Measurements from ENCODE around the gene KDM3A.

Gene KDM3A

DNA sequence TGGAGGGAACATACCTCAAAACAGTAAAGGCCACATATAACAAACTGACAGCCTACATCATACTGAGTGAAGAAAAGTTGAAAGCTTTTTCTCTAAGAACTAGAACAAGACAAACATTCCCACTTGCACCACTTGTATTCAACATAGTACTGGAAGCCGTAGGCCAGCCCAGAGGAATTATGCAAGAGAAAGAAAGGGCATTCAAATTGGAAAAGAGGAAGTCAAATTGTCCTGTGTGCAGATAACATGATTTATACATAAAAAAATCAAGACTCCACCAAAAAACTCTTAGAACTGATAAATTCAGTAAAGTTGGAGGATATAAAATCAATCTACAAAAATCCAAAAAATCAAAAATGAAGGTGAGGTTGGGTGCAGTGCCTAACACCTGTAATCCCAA lies 8.0 kb upstream of the KDM3A start:
- no peak for DNase-seq

GRCh38 chr2:86434290-86434689 lies 6.9 kb upstream of the KDM3A start:
- DNase-seq: no peak

- DNase-seq: no peak
Observed at GRCh38 chr2:86435531-86435930, 5.6 kb upstream of the KDM3A start.

GRCh38 chr2:86436328-86436727 lies 4.8 kb upstream of the KDM3A start:
- DNase-seq: no peak

- DNase-seq: no peak
Observed at GRCh38 chr2:86439879-86440630, 1.1 kb upstream of the KDM3A start.

- DNase-seq: no peak
Observed at GRCh38 chr2:86441392-86441881, 266 bp downstream of the KDM3A start.

DNA sequence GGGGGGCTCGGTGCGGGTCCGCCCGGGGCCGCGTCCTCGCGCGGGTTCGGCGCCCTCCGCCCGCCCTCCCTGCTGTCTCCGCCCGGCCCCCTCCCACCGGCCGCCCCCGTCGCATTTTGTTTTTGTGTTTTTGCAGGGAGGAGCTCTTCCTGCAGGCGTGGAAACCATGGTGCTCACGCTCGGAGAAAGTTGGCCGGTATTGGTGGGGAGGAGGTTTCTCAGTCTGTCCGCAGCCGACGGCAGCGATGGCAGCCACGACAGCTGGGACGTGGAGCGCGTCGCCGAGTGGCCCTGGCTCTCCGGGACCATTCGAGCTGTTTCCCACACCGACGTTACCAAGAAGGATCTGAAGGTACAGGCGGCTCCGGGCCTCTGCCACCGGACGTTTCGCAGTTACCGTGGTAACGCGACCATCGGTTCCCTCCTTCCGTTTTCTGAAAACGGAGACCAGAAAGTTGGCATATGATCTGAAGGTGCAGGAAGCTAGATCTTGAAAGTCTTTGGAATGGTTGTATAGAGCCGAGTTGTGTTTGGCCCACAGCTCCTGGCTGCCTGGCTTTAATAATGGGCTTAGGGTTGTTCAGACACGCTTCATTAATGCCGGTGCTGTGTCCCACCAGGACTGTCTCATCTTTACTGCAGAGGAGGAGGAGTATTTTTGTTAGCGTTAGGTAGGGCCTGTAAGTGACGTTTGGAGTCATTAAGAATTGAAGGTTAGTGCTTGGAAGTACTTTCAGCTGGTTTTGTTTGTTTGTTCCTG lies 891 bp downstream of the KDM3A start:
- peak; percentile 62 for DNase-seq

GRCh38 chr2:86442642-86443005 lies 1.5 kb downstream of the KDM3A start:
- peak; percentile 93 for DNase-seq

- no peak for DNase-seq
Observed at GRCh38 chr2:86443631-86444350, 2.6 kb downstream of the KDM3A start.

- DNase-seq: no peak
Observed at GRCh38 chr2:86445436-86445835, 4.3 kb downstream of the KDM3A start.

DNA sequence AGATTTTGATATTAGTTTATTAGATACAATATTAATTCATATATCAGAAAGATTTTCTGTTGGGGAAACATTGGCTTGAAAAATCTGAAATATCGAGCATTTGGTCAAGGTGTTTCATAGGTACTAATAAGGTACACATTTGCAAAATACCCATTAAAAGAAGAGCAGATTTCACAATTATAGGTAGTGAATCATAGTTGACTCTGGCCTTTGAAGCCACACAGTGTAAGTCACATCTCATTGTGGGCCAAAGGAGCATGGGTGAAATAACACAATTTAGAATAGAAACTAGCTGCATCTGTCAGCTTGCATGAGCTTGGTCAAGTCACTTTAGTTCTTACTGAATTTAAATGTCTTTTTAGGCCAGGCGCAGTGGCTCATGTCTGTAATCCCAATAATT lies 4.9 kb downstream of the KDM3A start:
- DNase-seq: no peak

DNA sequence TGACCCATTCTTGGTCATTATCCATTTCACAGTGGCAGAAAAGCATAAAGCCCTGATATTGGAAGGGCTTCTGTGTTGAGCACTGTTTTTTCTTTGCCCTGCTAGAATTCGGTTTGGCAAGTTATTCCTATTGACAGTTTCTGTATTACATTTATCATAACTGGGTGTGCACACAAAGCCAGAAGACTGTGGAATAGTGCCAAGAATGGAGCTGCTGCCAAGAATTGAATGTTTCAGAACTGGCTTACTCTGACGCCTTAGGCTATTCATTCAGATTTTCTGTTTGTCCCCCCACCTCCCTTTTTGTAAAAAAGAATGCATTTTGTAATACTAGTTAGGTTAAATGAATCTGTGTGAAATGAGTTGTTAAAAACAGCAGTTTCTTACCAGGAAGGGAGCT lies 12.7 kb downstream of the KDM3A start:
- peak; percentile 86 for DNase-seq

DNA sequence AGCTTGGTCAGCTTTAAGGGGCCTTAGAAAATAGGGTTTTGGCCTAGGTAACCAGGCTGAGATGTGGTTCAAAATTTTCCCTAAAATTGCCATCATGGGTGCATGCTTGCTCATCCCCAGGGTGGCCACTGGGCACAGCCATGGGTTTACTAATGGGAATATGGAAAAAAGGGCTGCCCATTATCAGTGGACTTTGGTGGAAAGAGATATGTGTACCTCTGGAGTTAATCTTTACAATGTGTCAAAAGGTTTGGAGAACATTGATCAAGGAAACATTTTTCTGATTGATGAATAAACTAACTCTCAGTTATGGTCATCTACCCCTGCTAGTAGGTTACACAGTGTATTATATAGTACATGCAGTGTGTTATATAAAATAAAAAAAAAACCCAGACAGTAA lies 13.1 kb downstream of the KDM3A start:
- DNase-seq: no peak

- no peak for DNase-seq
Observed at GRCh38 chr2:86455181-86455580, 14.0 kb downstream of the KDM3A start.

DNA sequence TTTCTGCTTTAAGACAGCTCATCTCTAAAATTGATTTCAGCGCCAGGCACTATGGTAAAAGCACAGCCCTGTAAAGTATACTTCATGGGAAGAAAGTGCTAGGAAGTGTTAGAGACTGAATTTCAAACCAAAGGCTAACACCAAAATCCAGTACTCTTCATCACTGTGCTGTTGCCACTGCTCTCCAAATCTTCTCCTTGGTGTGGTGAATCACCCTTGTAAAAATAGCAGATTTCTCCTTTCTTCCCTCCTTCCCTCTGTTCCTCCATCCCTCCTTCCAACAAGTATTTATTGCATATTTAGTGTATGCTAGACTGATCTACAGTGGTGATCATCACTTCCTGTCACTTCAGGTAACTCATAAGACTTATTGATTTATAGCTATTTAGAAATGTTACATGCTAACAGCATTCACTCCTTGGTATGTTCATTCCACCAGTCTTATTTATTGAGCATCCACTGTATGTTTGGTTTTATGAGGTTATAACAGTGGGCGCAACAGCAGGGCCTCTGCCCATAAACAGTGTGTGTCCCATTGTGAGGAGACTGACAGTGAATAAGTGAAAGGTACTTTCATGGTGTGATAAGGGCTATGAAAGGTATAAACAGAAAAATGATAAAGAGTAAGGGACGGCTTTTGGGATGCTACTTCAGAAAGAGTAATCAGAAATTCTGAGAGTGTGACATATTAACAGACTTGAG lies 20.0 kb downstream of the KDM3A start:
- no peak for DNase-seq

DNA sequence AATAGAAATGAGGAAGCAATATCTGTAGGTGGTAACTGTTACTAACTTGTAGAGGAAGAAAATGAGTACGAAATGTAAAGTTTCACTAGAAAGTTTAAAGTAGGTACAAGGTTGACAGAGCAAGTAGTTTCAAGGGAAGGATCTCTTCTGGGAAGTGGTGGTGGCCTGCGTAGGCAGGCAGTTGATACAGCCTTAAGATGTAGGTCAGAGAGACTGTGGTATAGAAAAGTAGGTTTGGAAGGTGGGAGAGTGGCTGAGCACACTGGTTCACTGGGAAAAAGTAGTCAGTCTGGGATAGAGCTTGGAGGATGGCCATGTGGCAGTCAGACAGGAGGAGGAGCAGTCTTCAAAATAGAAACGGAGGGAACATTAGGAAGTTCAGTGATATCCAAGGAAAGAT lies 23.5 kb downstream of the KDM3A start:
- no peak for DNase-seq

GRCh38 chr2:86466306-86466705 lies 25.1 kb downstream of the KDM3A start:
- no peak for DNase-seq

DNA sequence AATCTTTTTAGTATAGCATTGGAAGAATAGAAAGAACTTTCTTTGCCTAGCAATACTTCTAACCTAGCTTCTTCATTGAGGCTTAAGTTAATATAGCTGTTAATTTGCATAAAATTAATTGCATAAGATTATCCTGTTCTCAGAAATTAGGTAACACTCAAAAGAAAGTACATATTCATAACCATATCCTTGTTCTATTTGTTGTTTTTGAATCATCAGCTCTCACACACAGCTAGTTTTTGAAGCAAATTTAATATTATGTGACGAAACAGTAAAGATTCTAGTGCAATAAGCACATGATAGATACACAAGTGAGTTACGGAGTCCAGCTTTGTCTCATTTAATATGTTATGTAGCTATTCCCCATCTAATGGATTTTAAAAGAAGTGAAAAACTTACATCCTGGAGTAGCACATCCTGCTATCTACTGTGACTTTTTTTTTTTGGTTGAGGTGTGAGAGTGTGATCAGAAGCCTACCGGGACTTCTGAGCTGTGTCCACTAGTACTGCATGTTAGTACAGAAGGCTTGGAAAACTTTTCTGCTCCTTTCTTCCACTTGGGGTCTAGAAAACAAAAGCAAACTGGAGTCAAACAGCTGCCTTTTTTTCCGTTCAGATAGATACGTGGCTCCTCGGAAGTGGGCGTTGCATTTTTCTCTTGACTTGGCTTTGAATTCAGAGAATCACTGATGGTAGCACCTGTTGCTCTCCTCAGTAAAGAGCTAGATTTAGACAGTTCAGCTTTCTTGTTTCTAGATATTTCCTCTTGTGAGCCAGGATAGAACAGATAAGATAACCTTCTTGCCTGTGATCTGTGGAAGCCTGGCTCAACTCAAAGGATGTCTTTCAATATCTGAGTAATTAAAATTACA lies 27.2 kb downstream of the KDM3A start:
- DNase-seq: no peak

DNA sequence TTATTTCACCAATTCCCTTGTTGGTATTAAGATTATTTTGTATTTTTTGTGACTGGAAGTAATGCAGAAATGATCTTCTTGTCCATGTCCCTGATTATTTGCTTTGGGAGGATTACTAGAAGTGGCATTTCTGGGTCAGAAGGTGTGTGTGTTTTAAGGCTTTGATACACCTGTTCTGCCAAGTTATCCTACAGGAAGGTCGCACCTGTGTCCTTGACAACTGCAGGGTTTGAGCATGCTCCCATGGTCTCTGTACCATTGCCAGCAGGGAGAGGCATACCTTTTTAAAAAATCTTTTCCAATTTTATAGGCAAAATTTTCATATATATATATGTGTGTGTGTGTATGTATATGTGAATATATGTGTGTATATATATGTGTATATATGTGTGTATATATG lies 29.7 kb downstream of the KDM3A start:
- DNase-seq: no peak

DNA sequence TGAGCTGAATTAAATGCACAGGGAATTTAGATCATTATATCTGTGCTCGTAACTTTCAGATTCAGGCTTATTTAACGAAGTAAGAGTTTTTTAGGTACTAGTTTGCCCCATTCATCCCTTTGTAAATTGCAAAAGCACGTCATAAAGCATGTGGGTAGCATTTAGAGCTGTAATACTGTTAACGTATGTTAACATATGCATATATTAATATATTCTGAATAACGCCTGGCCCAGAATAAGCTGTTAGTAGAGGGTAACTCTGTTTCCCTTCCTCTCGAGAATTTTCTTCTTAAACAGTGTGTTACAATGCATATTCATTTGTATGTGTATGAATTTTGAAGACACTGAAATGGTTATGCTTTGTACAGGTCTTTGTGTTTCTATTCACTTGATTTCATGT lies 30.5 kb downstream of the KDM3A start:
- DNase-seq: no peak

GRCh38 chr2:86476092-86476491 lies 34.9 kb downstream of the KDM3A start:
- DNase-seq: peak; percentile 62

DNA sequence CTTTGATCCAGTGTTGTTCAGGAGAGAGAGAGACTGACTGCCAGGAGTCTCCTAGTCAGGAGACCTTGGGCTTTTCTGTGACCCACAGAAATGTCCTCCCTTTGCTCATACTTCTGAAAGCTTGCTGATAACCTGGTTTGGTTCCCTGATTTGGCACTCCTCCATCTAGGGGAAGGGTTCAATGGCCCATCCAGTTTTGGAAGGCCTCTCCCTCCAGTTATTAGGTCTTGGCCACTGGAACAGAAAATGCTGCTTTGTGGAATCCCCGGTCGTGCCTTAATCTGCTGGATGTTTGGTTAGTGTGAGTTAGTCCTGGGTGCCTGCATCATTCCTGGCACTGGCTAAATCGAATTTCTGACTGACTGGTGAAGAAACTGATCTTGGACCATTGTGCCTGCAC lies 35.7 kb downstream of the KDM3A start:
- DNase-seq: no peak

Measured in fibroblast of skin of scalp (primary cell).